ENCODE results near the gene MGAT4B. TPM values are rescaled to one million over a fixed set of nuclear protein-coding genes. Genes with fewer than 3 reads are reported as not detected.

Gene MGAT4B
- total RNA-seq, 6 experiments from 2014 or later = 151 to 259 (median 181) TPM

- WGBS (ENCODE audit: insufficient coverage, low coverage, low lambda C conversion rate, missing lambda C conversion rate) = 80% methylated on average over 6 of the region's 30 CpGs
- Histone ChIP-seq H3K27me3 (no peaks in the 10 kb centered on the region), H3K4me3 (no peak overlapping the region), H3K4me1 (peaks cover 0 to 26% (median 11%) of the 10 kb centered on the region in 4 donors), H3K36me3 (peaks cover 6 to 47% (median 22%) of the 10 kb centered on the region in 4 donors), H3K9me3 (no peaks in the 10 kb centered on the region), H3K27ac (no peak overlapping the region)
- intact Hi-C loops (cut with DNase I) = loop anchor here (5.0 kb wide), 1 partner anchor 35 kb away; no protein-coding TSS in a partner anchor
- ATAC-seq = no peak
- no peak for TF ChIP-seq CTCF (IDR thresholded peaks at IDR 0.05)
- no peak for TF ChIP-seq POLR2A (IDR thresholded peaks at IDR 0.05)
- DNase-seq = peak in 1 of 3 donors; percentile 56
Measured at GRCh38 chr5:179797741-179798140, 8.9 kb downstream of the MGAT4B start.

- ATAC-seq = no peak
- Histone ChIP-seq H3K27ac (peak overlapping the region; percentile 43 to 75 (median 67)), H3K4me3 (peak overlapping the region; percentile 48 to 62 (median 56)), H3K36me3 (peaks cover 6 to 47% (median 22%) of the 10 kb centered on the region in 4 donors), H3K27me3 (no peaks in the 10 kb centered on the region), H3K4me1 (peaks cover 0 to 20% (median 9%) of the 10 kb centered on the region in 4 donors), H3K9me3 (no peaks in the 10 kb centered on the region)
- intact Hi-C loops (cut with DNase I) = loop anchor here (5.0 kb wide), 1 partner anchor 35 kb away; no protein-coding TSS in a partner anchor
- no peak for TF ChIP-seq POLR2A (IDR thresholded peaks at IDR 0.05)
- TF ChIP-seq CTCF (IDR thresholded peaks at IDR 0.05) = no peak
- peak in 2 of 3 donors; percentile 50 to 59 for DNase-seq
- 53% methylated on average over 11 of the region's 21 CpGs for WGBS (ENCODE audit: insufficient coverage, low coverage, low lambda C conversion rate, missing lambda C conversion rate)
Measured at GRCh38 chr5:179796877-179797608, 9.6 kb downstream of the MGAT4B start.

DNA sequence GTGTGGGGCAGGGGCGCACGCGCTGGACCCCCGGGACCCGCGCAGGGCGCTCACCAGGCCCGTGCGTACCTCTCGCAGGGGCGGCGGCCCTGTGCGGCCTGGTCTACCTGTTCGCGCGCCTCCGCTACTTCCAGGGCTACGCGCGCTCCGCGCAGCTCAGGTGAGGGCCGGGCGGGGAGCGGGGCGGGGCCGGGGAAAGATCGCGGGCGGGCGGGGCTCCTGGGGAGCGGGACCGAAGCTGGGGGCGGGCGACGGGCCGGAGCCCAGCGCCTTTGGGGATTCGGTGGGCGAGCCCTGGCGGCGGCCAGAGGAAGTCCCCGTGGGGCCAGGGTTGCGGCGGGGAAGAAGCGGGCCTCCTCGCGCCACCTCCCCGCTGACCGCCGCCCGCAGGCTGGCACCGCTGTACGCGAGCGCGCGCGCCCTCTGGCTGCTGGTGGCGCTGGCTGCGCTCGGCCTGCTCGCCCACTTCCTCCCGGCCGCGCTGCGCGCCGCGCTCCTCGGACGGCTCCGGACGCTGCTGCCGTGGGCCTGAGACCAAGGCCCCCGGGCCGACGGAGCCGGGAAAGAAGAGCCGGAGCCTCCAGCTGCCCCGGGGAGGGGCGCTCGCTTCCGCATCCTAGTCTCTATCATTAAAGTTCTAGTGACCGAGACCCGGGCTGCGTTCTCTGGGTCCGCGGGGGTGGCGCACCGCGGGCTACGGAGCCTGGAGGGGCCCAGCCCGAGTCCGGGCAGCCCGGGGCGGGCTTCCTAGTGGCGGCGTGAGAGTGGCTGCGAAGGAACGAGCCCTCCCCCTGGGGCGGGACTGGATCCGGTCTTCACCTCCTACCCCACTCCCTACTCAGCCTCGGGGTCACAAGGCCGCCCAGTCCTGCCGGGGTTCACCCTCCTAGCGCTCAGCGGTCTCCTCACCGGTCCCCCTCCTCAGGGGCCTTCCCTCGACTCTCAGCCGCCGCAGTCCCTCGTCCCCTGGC lies 10.5 kb downstream of the MGAT4B start:
- intact Hi-C loops (cut with DNase I) = loop anchor here (5.0 kb wide), 1 partner anchor 34 kb away; no protein-coding TSS in a partner anchor
- Histone ChIP-seq H3K9me3 (no peaks in the 10 kb centered on the region), H3K27ac (peak overlapping the region; percentile 43 to 75 (median 67)), H3K36me3 (peaks cover 6 to 41% (median 22%) of the 10 kb centered on the region in 4 donors), H3K27me3 (no peaks in the 10 kb centered on the region), H3K4me3 (peak overlapping the region; percentile 48 to 62 (median 56)), H3K4me1 (peaks cover 0 to 18% (median 8%) of the 10 kb centered on the region in 4 donors)
- peak; percentile 88 to 90 (median 89) for DNase-seq
- TF ChIP-seq CTCF (IDR thresholded peaks at IDR 0.05) = peak; percentile 85 to 97 (median 90)
- TF ChIP-seq POLR2A (IDR thresholded peaks at IDR 0.05) = peak; percentile 65
- peak; percentile 76 to 87 (median 83) for ATAC-seq
- WGBS (ENCODE audit: insufficient coverage, low coverage, low lambda C conversion rate, missing lambda C conversion rate) = 5% methylated on average over 13 of the region's 113 CpGs
